NCI-H2227 treated with DMSO at 0.1 percent for 48 hours (cell line): ENCODE data around the gene C12orf57.

Experiments used
- DNase-seq: peaks from one replicate; lab custom pipeline; 2025; lab: John Stamatoyannopoulos, UW

C12orf57 gene

DNA sequence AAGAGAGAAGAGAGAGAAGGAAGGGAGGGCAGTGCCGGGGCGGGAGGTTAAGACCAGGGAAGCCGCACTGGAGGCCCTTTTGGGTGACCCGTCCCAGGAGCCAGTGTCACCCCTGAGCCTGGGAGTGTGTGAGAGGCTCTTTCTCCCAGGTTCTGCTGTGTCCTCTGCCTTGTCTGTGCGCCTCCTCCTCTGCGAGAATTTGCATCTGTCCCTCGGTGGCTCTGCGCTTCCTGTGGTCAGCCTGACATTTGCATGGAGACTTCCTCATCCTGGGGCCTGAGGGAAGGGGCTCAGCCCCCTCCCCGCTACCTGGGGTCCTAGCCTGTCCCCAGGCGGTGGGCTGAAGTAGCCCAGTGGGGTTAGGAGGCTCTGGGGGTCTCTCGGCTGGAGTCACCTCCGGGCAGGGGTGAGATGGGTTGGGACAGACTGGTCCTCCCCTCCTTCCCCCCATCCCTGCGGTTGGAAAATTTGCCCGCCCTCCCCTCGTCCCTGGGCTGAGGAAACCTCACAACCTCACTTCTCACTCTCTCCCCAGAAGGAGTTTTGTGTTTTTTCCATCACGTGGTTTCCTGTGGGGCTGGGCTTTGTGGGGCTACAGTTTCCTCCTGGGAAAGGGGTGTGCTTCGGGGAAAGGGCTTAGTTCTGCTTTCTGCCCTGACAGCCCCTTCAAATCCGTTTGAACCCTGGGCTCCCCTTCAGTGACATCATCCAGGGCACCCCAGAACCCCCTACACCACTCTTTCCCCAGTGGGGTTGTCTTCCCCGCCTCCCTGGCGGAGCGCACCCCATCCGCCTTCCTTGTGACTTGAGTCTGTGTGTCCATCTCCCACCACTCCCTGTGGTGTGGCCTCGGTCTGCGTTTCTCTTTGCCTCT lies 9.9 kb downstream of the C12orf57 start:
- DNase-seq, result no peak

DNA sequence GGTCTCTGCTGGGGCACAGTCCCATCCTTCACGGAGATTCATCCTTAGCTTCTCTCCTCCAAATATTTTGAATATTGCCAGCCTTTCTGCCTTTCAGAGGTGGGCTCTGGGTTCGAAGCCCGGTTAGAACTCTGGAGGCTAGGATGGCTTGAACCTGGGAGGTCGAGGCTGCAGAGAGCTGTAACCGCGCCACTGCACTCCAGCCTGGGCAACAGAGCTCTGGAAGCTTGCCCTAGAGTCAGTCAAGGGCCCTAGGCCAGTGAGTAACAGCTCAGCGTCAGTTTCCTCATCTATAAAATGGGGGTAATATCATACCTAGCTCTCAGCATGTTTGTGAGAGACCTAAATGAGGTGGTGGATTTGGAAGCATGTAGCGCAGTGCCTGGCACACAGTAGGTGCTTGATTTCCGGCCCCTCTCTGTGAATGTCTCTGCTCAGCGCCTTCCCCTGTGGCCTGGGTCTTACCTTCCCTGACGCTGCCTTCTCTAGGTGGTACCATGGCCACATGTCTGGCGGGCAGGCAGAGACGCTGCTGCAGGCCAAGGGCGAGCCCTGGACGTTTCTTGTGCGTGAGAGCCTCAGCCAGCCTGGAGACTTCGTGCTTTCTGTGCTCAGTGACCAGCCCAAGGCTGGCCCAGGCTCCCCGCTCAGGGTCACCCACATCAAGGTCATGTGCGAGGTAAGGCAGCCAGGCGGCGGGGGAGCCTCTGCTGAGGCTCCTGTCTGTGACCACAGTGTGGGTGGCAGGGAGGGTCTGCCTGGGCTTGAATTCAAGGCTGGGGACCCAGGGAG lies 10.7 kb downstream of the C12orf57 start:
- no peak for DNase-seq

DNA sequence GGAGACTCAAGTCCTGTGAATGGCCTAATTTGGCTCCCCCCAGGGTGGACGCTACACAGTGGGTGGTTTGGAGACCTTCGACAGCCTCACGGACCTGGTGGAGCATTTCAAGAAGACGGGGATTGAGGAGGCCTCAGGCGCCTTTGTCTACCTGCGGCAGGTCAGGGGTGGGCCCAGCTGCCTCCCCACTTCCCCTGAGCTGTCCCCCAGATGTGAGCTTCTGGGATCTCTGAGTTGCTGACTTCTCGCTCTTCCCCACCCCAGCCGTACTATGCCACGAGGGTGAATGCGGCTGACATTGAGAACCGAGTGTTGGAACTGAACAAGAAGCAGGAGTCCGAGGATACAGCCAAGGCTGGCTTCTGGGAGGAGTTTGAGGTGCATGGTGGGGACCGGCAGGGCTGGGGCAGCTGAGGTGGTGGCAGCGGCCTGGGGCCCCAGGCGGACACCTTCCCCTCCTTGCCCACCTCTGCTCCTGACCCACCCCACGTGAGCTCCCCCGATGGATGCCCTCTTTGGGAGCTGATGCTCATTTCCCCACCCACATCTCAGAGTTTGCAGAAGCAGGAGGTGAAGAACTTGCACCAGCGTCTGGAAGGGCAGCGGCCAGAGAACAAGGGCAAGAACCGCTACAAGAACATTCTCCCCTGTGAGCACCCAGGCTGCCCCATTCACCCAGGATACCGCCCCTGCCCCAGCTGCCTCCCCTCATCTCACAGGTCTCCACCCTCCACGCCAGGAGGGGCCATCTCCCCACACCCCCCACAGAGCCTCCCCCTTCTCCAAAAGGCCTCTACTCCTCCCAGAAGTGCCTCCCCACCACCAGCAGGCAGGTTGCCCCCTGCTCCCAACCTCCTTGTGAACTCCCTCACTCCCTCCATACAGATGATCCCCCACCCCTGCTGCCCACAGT lies 11.5 kb downstream of the C12orf57 start:
- DNase-seq, result no peak

DNA sequence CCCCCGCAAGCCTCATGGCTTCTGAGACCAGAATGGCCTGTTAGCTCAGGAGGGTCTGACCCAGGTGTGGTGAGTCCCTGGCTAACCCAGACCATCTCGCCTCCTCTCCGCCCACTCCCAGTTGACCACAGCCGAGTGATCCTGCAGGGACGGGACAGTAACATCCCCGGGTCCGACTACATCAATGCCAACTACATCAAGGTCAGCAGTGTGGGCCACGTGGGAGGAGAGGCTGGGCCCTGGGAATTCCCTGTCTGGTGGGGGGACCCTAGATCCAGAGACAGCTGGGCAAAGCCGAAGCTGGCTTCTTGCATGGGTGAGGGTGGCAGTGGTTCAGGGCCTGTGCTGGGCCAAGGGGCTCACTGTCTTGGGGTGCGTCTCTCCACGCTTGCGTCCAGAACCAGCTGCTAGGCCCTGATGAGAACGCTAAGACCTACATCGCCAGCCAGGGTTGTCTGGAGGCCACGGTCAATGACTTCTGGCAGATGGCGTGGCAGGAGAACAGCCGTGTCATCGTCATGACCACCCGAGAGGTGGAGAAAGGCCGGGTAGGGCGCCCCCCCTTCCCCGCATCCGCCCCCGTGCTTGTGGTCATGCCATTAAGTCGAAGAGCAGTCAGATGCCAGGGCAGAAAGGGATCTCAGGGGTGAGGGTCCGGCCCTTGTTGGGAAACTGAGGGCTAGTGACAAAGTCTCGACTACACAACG lies 12.4 kb downstream of the C12orf57 start:
- no peak for DNase-seq

GRCh38 chr12:6957151-6957701 lies 13.4 kb downstream of the C12orf57 start:
- DNase-seq, result no peak

- DNase-seq, result no peak
Measured at GRCh38 chr12:6957741-6958608, 14.2 kb downstream of the C12orf57 start.

DNA sequence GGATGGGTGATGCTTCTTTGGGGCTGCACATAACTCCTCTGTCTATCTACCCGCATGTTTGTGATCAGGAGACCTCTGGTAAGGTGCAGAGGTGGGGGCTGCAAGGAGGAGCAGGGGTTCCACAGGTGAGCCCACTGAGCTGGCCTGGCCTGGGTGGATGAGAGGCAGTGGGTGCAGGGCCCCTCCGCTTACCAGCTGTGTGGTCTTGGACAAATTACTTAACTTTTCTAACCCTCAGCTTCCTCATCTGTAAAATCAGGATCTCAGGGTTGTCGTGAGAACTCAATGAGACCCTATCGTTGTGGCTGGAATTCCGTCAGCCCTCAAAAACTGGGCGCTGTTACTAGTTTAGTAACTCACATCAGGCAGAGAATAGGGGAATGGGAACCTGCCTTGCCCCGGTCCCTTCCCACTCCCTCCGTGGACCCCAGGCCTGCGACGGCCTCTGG lies 14.8 kb downstream of the C12orf57 start:
- no peak for DNase-seq

DNA sequence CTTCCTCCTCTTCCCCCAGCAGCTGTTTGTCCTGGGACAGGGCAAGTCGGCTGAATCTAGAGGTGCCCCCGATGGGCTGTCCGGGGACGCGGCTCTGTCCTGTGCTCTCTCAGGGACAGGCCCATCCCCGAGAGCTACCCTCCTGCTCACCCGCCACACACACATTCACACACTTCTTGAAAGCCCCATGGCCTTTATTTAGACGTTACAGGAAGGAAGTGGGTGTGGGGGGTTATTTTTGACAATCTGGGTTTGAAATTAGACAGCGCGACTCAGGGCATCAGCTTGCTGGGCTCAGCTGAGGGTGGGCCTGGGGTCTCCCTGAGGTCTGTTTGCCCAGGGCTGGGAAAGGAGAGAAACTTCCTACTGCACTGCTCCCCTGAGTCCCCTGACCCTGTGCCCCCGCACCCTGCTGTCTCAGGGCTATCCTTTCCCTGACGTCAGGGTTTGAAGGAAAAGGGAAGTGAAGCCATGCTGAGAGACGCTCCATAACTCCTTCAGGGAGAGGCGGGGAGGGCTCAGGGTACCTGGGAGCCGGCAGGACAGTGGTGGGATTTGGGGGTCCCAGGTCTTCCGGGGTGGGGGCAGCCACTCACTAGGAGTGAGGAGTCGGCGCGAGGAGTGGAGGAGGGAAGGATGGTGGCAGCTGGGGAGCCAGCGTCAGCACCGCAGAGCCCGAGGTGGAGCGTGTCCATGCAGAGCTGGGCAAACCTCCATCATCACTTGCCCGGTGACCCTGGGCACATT lies 15.4 kb downstream of the C12orf57 start:
- DNase-seq, result no peak

DNA sequence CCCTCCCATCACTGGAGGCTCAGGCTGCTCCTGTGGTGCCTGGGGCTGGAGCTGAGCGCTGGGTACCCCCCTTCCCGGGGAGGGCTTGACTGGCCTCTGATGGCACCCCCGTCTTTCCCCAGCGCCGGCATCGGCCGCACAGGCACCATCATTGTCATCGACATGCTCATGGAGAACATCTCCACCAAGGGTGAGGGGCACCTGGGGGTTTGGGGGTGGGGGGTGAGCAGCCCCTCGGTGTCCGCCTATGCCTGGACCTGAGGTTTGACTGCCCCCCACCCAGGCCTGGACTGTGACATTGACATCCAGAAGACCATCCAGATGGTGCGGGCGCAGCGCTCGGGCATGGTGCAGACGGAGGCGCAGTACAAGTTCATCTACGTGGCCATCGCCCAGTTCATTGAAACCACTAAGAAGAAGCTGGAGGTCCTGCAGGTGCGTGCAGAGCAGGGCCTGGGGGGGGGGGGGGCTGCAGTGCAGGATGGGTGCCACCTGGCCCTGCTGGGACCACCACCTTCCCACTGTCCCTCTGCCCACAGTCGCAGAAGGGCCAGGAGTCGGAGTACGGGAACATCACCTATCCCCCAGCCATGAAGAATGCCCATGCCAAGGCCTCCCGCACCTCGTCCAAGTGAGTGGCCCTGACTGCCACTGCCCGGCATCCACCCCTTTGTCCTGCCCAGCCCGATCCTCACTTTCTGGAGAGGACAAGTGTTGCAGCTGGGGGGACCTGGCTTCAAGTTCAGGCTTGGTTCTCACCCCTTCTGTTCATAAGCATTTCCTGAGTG lies 16.2 kb downstream of the C12orf57 start:
- no peak for DNase-seq

GRCh38 chr12:6960593-6961277 lies 16.9 kb downstream of the C12orf57 start:
- DNase-seq, result no peak

DNA sequence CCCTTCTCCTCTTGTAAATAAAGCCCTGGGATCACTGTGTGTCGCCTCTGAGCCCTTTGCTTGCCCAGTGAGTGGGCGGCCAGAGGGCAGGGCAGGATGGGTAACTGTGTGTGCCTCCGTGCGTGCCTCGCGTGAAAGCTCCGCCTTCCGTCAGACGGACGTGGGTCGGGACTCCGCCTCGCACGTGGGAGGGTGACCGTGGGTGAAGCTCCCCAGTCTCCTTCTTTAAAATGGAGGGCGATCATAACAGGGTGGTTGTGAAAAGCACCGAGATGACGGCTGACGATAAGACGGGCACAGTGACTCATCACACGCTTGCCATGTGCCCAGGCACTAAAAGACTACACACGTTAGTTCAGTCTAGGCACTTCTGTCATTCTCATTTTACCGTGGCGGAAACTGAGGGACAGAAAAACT lies 17.5 kb downstream of the C12orf57 start:
- DNase-seq, result no peak

DNA sequence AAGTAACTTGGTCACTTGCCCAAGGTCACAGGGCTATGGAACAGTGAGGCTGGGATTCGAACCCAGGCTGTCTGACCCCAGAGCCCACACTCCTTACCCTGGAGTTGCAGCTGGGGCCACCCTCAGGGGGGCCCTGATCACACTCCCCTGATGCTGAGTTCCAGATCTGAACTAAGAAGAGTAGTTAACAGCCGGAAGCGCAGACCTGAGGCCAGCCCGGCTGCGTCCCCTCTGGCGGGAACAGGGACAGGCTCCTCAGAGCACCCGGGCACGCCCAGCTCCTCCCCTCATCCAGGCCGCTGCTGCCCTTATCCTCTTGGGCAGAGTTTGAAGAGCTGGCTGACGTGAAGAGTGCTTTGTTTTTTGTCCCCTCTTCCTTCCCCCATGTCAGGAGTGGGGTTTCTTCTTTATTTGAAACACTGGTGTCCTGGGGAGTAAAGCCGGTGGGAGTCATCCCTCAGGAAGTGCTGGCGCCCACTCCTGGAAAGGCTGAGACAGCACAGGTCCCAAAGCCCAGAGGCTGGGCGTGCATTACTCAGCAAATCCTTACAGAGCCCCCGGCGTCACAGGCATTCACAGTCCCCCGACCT lies 18.0 kb downstream of the C12orf57 start:
- DNase-seq, result peak; percentile 66

- no peak for DNase-seq
Measured at GRCh38 chr12:6962285-6963015, 18.6 kb downstream of the C12orf57 start.

DNA sequence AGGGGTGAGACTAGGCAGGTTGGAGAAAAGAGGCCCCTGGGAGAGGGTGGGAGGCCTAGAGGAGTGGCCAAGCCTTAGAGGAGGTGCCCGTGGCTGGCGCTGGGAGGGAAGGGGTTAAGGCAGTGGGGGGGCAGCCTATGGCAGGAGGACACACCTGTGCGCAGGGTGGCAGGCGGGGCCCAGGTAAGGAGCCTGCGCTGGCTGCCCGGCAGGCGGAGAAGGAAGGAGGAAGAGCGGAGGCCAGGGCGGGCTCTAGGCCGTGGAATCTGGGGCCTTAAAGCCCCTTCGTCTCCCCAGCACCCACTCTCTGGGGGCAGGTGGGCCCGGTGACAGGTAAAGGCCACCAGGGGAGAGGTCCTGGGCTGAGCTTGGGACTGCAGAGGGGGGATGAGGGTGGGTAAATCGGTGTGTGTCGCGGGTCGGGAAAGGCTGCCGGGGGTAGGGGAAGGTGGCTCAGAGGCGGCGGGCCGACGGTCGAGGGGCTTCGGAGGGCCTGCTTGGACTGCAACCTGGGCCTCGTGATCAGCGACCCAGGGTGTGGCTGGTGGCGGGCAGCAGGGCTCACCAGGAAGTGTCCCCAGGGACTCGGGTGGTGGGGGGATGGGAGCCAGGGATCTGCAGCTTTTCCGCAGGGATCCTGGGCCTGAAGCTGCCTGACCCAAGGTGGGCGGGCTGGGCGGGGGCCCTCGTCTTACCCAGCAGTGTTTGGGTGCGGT lies 19.4 kb downstream of the C12orf57 start:
- DNase-seq, result no peak

GRCh38 chr12:6963791-6964413 lies 20.1 kb downstream of the C12orf57 start:
- no peak for DNase-seq

GRCh38 chr12:6964605-6965025 lies 20.8 kb downstream of the C12orf57 start:
- DNase-seq, result no peak
